B cell (primary cell): ENCODE data around the gene ABCG2.

Source experiments
- EZH2 ChIP-seq: IDR thresholded peaks from 2 replicates; pipeline ENCODE4 v1.6.1; 2012; ENCODE audit warnings: borderline replicate concordance, low read depth, mild to moderate bottlenecking, moderate library complexity, low read length; ENCODE audit not compliant: insufficient read depth, poor library complexity, severe bottlenecking
- TF ChIP-seq, protein P1 (sequence below): fragments of 200-600 bp; IDR thresholded peaks from one replicate; pipeline ENCODE4 v1.8.0; 2022; ENCODE audit warnings: antibody characterized with exemption, mild to moderate bottlenecking

DNA sequence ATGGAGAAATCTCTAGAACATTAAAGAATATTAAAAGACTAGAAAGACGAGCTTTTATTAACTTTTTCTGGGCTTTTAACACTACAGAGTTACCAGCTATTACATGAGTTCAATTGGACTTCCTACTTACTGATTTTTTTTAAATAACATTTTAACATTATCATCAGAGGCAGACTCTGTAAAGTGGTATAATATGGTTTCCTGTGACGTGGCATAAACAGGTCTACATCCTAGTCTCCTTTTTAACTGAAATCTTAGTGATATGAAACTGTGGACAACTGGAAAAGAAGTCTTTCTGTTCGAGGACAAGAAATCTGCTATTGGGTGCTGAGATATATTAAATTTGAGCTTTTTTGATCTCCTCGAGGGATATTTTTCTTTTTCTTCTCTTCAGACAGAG is 48.7 kb upstream of the ABCG2 start:
- TF ChIP-seq, protein P1, sequence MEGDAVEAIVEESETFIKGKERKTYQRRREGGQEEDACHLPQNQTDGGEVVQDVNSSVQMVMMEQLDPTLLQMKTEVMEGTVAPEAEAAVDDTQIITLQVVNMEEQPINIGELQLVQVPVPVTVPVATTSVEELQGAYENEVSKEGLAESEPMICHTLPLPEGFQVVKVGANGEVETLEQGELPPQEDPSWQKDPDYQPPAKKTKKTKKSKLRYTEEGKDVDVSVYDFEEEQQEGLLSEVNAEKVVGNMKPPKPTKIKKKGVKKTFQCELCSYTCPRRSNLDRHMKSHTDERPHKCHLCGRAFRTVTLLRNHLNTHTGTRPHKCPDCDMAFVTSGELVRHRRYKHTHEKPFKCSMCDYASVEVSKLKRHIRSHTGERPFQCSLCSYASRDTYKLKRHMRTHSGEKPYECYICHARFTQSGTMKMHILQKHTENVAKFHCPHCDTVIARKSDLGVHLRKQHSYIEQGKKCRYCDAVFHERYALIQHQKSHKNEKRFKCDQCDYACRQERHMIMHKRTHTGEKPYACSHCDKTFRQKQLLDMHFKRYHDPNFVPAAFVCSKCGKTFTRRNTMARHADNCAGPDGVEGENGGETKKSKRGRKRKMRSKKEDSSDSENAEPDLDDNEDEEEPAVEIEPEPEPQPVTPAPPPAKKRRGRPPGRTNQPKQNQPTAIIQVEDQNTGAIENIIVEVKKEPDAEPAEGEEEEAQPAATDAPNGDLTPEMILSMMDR = no peak
- TF ChIP-seq EZH2 = no peak
